Right lobe of liver (tissue), 6 donors: ENCODE results near the gene TOB2. TPM values are rescaled to one million over a fixed set of nuclear protein-coding genes. Genes with fewer than 3 reads are reported as not detected.

Source experiments
- ATAC-seq, 4 donors: fragments of 200-7000 bp; cut with Tn5 transposase; one replicate each; pipeline ENCODE4 v1.9.1; 2020; ENCODE audit warnings: mild to moderate bottlenecking in 4 of 4, moderate library complexity in 4 of 4
- DNase-seq, 3 donors: peaks; one replicate each; pipeline ENCODE4 v3.0.0-alpha.2; 2020
- H3K27ac ChIP-seq, 3 donors: fragments of 200-600 bp; one replicate each; pipeline ENCODE4 v1.8.0; 2022
- H3K27me3 ChIP-seq, 2 donors: fragments of 200-600 bp; one replicate each; pipeline ENCODE4 v1.8.0; 2022
- H3K36me3 ChIP-seq, 4 donors: fragments of 200-600 bp; sonication (generic) in 1 of 4; one replicate each; pipeline versions ENCODE4 v1.5.1 to v1.8.0; 2017 to 2022; ENCODE audit warnings: control low read depth in 1 of 4
- H3K4me1 ChIP-seq, 4 donors: fragments of 200-600 bp; sonication (generic) in 1 of 4; one replicate each; pipeline versions ENCODE4 v1.5.1 to v1.8.0; 2017 to 2022; ENCODE audit warnings: control low read depth in 1 of 4
- H3K4me3 ChIP-seq, 3 donors: fragments of 200-600 bp; one replicate each; pipeline ENCODE4 v1.8.0; 2022
- H3K9me3 ChIP-seq, 4 donors: fragments of 200-600 bp; sonication (generic) in 1 of 4; one replicate each; pipeline versions ENCODE4 v1.5.1 to v1.8.0; 2017 to 2022; ENCODE audit warnings: control low read depth in 1 of 4
- POLR2A ChIP-seq: fragments of 450-650 bp; IDR thresholded peaks from one replicate; pipeline ENCODE4 v1.6.1; 2017; ENCODE audit warnings: antibody characterized with exemption, mild to moderate bottlenecking
- WGBS: methylation state at CpG from one replicate; pipeline ENCODE4 v1.1.6; 2018; ENCODE audit warnings: low coverage, low lambda C conversion rate; ENCODE audit not compliant: insufficient coverage; ENCODE audit errors: missing lambda C conversion rate; 5-methylcytosine and 5-hydroxymethylcytosine counted together
- intact Hi-C, 2 donors: fragments of 100-400 bp; cut with DNase I; formaldehyde crosslinking; loops; one replicate each; pipeline versions ENCODE4 v1.11.2 to v1.14.1; 2022
- total RNA-seq, 6 experiments: library from RNA; depleted of rRNA in 2 of 6; stranded (reverse); fragments of >200 nt in 2 of 6; fragmentation: NEBNext Ultra II Directional in 3 of 6; extraction: Animal tissue kit (Norgen Biotek cat#: 25700) in 3 of 6; gene quantifications; one replicate each; pipeline versions ENCODE4 v1.1.0 to v1.2.4, GENCODE V29; 2016 to 2023
- TF ChIP-seq, protein P1 (sequence below), 4 donors: fragments of 200-600 bp in 3 of 4; fragments of 450-650 bp in 1 of 4; IDR thresholded peaks; one replicate each; pipeline versions ENCODE4 v1.5.1 to v1.8.0; 2016 to 2022; ENCODE audit warnings: antibody characterized with exemption in 4 of 4, mild to moderate bottlenecking in 2 of 4
- donor health status: DM: no; HTN: yes; CAD: no.
- donor health status: DM: no; HTN: no; CAD: no.
- donor health status: DM: no; HTN: no; CAD: no.
- donor health status: DM: no; HTN: yes; CAD: no.
- donor health status: DM: no; HTN: yes; CAD: no.

The TOB2 gene
- total RNA-seq, 6 experiments from 2014 or later, result 11.6 to 33.4 (median 19.4) TPM

DNA sequence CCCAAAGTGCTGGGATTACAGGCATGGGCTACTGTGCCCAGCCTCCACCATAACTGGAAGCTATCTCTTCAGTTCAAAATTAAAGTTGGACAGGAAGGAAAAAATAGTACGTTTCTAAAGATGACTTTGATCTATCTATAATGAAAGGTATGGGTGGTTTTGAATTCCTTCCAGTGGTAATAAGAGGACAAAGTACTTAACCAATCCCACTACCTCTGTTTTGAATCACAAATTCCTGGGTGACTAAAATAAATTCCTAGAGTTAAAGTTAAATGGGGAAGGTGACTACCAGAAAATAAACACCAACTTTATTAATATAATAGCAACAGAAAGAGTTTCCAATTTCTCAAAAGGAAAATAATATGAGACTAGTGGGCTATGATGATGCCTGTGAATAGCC lies 12.8 kb upstream of the TOB2 start:
- peaks cover 0 to 36% (median 22%) of the 10 kb centered on the region in 4 donors for H3K36me3 ChIP-seq
- no peak overlapping the region for H3K4me3 ChIP-seq
- no peak for DNase-seq
- H3K9me3 ChIP-seq, result no peaks in the 10 kb centered on the region
- no peak overlapping the region for H3K27ac ChIP-seq
- H3K27me3 ChIP-seq, result no peaks in the 10 kb centered on the region
- ATAC-seq, result no peak
- WGBS, result 64% methylated on average over 1 of the region's 1 CpG
- intact Hi-C loops, result loop anchor here in 1 of 2 donors (10.0 kb wide), 1 partner anchor 55 kb away; no protein-coding TSS in a partner anchor
- H3K4me1 ChIP-seq, result no peaks in the 10 kb centered on the region
- TF ChIP-seq, protein P1, sequence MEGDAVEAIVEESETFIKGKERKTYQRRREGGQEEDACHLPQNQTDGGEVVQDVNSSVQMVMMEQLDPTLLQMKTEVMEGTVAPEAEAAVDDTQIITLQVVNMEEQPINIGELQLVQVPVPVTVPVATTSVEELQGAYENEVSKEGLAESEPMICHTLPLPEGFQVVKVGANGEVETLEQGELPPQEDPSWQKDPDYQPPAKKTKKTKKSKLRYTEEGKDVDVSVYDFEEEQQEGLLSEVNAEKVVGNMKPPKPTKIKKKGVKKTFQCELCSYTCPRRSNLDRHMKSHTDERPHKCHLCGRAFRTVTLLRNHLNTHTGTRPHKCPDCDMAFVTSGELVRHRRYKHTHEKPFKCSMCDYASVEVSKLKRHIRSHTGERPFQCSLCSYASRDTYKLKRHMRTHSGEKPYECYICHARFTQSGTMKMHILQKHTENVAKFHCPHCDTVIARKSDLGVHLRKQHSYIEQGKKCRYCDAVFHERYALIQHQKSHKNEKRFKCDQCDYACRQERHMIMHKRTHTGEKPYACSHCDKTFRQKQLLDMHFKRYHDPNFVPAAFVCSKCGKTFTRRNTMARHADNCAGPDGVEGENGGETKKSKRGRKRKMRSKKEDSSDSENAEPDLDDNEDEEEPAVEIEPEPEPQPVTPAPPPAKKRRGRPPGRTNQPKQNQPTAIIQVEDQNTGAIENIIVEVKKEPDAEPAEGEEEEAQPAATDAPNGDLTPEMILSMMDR (IDR thresholded peaks at IDR 0.05), result no peak
- no peak for TF ChIP-seq POLR2A

DNA sequence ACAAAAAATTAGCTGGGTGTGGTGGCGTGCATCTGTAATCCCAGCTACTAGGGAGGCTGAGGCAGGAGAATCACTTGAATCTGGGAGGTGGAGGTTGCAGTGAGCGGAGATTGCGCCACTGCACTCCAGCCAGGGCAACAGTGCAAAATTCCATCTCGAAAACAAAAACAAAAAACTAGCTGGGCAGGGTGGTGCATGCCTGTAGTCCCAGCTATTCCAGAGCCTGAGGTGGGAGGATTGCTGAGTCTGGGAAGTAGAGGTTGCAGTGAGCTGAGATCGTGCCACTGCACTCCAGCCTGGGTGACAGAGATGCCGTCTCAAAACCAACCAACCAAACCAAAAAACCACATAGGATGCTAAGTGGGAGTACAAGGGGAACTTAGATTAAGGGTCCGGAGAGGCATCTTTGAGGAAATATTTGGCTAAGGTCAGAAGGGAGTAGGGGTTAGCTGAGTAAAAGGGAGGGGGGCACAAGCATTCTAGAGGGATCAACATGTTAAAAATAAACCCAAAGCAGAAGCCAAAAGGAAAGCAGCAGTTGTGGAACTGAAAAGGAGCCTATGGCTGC lies 11.6 kb upstream of the TOB2 start:
- H3K4me1 ChIP-seq, result no peaks in the 10 kb centered on the region
- DNase-seq (no peak), ATAC-seq (no peak)
- no peak overlapping the region for H3K27ac ChIP-seq
- no peaks in the 10 kb centered on the region for H3K9me3 ChIP-seq
- 63% methylated on average over 4 of the region's 7 CpGs for WGBS
- no peaks in the 10 kb centered on the region for H3K27me3 ChIP-seq
- H3K36me3 ChIP-seq, result peaks cover 0 to 28% (median 16%) of the 10 kb centered on the region in 4 donors
- no peak overlapping the region for H3K4me3 ChIP-seq
- intact Hi-C loops, result loop anchor here in 1 of 2 donors (10.0 kb wide), 1 partner anchor 57 kb away; no protein-coding TSS in a partner anchor
- TF ChIP-seq, protein P1 (IDR thresholded peaks at IDR 0.05), result no peak
- no peak for TF ChIP-seq POLR2A

DNA sequence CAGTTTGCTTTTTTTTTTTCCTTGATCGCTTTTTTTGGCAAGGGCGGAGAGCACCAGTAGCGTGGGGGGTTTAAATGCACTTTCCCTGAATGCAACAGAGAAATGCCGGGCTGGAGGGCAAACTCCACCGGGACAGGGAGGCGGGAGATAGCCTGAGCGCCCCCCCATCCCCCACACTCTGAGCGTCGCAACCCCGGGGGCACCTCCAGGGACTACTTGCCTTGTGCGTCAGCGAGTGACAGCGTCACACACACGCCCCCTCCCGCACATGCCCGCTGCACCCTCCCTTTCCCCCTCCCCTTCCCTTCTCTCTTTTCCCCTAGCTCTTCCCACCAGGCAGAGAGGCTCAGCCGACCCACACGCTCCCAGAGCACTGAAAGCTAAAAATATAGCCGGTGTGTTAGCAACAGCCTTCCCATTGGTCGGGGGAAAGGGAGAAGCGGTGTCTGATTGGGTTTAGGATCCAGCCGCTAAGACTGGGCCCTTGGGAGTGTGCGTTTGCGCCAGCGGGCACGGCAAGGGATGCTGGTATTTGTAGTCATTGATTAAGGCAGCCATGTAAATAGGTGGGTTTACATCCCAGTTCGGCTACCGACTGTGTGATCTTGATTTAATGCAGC lies 1.7 kb upstream of the TOB2 start:
- Histone ChIP-seq H3K4me3 (peak overlapping the region; percentile 72 to 96 (median 95)), H3K27ac (peak overlapping the region; percentile 98 to 100 (median 99)), H3K27me3 (no peaks in the 10 kb centered on the region), H3K36me3 (peaks cover 0 to 6% (median 2%) of the 10 kb centered on the region in 4 donors), H3K9me3 (no peaks in the 10 kb centered on the region), H3K4me1 (peaks cover 0 to 15% (median under 1%) of the 10 kb centered on the region in 4 donors)
- ATAC-seq (peak; percentile 72 to 86 (median 74)), DNase-seq (peak; percentile 97 to 98 (median 98))
- TF ChIP-seq, protein P1 (IDR thresholded peaks at IDR 0.05), result no peak
- TF ChIP-seq POLR2A, result peak; percentile 92
- intact Hi-C loops, result no loop called here
- WGBS, result under 1% methylated on average over 24 of the region's 28 CpGs

DNA sequence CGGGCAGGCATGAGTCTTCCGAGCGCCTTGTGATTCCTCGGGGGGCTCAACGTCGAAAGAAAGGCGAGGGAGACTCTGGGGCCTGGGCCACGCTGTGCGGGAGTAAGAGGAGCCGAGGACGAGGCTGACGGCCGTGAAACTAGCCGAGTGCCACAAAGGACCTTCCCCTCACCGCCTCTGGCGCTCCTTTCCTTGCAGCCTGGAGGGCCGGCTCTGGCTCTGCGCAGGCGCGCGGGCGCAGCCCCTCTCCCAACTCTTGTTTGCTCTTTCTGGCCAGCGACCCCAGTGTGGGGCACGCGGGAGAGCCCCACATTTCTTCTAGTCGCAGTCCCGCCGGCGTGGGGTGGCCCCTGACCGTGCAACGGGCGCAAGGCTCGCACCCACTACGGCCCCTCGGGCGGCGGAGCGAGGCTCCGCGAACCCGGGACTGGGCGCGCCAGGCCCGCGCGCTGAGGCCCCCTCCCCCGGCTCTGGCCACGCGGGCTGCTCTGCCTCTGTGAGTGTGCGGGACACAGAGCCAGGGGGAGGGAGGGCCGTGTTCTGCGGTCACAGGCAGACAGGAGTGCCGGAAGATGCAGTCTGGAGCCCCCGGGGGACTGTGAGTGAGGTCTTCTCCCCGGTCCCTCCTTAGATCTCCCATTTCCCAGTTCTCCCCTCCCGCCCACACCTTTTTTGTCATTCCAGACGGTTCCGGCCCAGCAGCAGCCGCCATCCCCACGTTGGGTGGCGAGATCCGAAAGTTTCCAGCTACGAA lies 1.0 kb upstream of the TOB2 start:
- no peak for TF ChIP-seq POLR2A
- TF ChIP-seq, protein P1 (IDR thresholded peaks at IDR 0.05), result no peak
- peak overlapping the region; percentile 72 to 96 (median 95) for H3K4me3 ChIP-seq
- peak; percentile 80 to 85 (median 81) for DNase-seq
- peaks cover 0 to 22% (median 4%) of the 10 kb centered on the region in 4 donors for H3K4me1 ChIP-seq
- peaks cover 0 to 13% (median 4%) of the 10 kb centered on the region in 4 donors for H3K36me3 ChIP-seq
- H3K27ac ChIP-seq, result peak overlapping the region; percentile 98 to 100 (median 99)
- no peaks in the 10 kb centered on the region for H3K9me3 ChIP-seq
- intact Hi-C loops, result no loop called here
- no peaks in the 10 kb centered on the region for H3K27me3 ChIP-seq
- peak; percentile 12 to 43 (median 26) for ATAC-seq
- WGBS, result 1% methylated on average over 15 of the region's 63 CpGs
